ENCODE results near the gene S100A5. TPM values are rescaled to one million over a fixed set of nuclear protein-coding genes. Genes with fewer than 3 reads are reported as not detected.

The S100A5 gene
- polyA plus RNA-seq, 4 donors: 0.76 to 1.3 (median 1.1) TPM

DNA sequence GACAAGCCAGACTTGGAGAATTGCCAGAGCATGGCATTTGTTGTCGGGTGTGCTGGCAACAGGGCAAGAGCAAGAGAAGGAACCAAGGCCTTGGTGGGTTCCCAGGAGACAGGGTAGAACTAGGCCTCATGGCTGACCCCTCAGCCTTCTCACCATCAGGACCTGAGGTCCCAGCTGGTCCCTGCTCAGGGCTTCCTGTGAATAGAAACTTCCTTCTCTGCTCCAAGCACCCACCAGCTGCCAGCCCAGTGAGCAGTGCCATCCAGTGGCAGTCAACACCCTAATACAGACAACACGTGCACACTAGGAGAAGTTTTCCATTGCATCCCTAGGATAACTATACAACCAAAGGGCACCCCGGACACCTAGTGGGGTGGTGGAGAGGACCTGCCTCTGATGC, 27.7 kb downstream of the S100A5 start:
- no peak for DNase-seq (ENCODE audit: low read depth in 4 of 4, low spot score in 2 of 4)

DNA sequence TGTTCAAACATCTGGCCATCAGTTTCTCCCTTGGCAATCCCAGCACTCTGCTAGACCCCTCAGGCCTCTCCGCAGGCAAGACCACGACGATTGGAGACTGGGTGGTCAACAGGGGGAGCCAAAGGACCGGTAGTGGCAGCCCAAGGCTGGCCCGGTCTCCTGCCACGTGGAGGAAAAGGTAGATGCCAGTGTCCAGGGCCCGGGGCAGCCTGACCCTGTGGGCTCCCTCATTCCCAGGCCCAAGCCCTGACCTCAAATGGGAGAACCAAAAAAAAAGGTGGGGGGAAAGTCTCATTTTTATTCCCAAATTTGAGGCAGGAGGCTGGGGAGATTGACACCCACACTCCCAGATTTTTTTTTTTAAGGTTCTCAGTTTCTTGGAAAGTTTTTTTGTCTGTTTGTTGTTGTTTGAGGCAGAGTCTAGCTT, 29.7 kb downstream of the S100A5 start:
- DNase-seq (ENCODE audit: low read depth in 4 of 4, low spot score in 2 of 4): peak in 3 of 4 donors; percentile 46 to 70 (median 65)

GRCh38 chr1:153509729-153510354, 30.9 kb downstream of the S100A5 start:
- no peak for DNase-seq (ENCODE audit: low read depth in 4 of 4, low spot score in 2 of 4)

- no peak for DNase-seq (ENCODE audit: low read depth in 4 of 4, low spot score in 2 of 4)
Observed at GRCh38 chr1:153509036-153509435, 31.7 kb downstream of the S100A5 start.

DNA sequence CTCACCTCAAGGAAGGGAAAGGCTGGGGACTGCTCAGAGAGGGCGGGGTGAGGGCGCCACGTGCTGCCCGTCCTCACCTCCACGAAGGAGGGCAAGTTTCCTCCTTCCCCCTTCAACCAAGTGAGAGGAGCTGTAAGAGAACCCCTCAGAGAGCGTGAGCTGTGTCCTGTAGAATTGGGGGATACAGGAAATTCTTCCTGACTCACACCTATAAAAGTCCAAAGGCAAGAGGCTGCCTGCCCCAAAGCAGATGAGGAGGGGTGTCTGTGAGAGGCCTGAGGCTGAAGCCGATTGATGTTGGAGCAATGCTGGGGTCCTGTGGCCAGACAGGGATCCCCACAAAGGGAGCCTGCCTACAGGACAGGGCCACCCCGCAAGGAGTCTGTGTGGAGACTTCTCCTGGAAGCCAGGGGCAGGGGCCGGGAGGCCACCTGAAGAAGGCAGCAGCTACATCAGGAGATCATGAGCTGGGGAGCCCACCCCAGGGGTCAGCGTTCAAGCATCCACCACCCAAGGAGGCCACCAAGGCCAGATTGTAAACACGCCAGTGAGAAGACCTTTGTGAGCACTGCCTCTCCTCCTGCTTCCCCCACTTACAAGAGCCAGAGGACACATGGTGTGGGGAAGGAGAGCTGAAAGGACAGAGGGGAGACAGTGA, 32.7 kb downstream of the S100A5 start:
- DNase-seq (ENCODE audit: low read depth in 4 of 4, low spot score in 2 of 4): no peak

GRCh38 chr1:153506831-153507413, 33.8 kb downstream of the S100A5 start:
- no peak for DNase-seq (ENCODE audit: low read depth in 4 of 4, low spot score in 2 of 4)

DNA sequence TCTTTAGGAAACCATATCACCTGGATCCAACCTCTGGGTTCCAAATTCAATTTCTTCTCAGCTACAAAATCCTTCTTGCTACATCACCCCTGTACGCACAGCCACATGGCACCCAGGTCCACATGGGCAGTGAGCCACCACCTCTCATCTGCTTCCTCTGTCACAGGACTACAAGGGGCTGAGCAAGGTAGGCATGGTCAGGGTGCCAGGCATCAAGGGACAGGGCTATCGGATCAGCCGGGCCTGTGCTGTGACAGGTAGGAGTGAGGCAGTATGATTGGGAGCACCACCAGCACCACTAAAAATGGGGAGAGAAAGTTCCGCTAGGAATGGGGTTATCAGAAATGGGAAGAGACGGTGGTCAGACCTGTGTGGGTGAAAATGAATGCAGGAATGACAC, 34.3 kb downstream of the S100A5 start:
- no peak for DNase-seq (ENCODE audit: low read depth in 4 of 4, low spot score in 2 of 4)

DNA sequence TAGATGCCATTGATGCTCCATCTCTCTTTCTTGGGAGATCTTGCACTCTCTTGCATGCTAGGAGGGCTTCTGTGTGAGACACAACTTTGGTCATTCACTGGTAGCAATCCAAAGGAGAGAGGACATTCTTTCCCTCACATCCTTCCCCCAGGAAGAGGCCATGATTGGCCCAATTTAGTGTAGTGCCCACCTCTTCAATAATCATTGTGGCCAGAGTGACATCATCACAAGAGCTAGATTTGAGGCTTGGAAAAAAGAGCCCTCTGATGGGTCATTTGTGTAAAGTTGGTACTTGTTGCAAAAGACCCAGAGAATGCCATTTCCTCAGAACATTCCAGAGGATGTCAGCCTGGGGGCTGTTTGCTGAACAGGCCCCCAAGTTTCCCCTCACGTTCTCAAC, 35.2 kb downstream of the S100A5 start:
- no peak for DNase-seq (ENCODE audit: low read depth in 4 of 4, low spot score in 2 of 4)

DNA sequence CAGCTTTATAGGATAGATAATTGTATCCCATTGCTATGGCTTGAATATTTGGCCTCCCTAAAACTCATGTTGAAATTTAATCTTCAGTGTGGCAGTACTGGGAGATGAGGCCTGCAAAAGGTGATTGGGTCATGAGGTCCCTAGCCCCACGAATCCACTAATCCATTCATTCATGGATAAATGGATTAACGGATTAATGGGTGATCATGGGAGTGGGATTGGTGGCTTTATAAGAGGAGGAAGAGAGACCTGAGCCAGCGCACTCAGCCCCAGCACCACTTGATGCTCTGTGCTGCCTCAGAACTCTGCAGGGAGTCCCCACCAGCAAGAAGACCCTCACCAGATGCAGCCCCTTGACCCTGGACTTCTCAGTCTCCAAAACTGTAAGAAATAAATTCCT, 37.0 kb downstream of the S100A5 start:
- DNase-seq (ENCODE audit: low read depth in 4 of 4, low spot score in 2 of 4): no peak

DNA sequence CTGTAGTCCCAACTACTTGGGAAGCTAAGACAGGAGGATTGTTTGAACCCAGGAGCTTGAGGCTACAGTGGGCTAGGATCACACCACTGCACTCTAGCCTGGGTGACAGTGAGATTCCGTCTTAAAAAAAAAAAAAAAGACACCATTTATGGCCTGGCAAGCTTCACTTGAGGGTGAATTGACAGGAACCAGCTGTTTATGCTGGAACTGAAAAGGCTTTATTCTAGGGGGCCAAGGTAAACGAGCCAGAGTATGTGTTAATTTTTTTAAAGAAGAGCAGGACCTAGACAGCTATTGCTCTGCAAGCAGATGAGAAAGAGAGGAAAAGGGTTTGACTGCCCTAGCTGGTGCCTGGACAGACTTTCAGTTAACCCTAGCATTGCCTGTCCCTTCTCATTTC, 42.0 kb downstream of the S100A5 start:
- no peak for DNase-seq (ENCODE audit: low read depth in 4 of 4, low spot score in 2 of 4)

- DNase-seq (ENCODE audit: low read depth in 4 of 4, low spot score in 2 of 4): no peak
Observed at GRCh38 chr1:153495536-153495935, 45.2 kb downstream of the S100A5 start.

DNA sequence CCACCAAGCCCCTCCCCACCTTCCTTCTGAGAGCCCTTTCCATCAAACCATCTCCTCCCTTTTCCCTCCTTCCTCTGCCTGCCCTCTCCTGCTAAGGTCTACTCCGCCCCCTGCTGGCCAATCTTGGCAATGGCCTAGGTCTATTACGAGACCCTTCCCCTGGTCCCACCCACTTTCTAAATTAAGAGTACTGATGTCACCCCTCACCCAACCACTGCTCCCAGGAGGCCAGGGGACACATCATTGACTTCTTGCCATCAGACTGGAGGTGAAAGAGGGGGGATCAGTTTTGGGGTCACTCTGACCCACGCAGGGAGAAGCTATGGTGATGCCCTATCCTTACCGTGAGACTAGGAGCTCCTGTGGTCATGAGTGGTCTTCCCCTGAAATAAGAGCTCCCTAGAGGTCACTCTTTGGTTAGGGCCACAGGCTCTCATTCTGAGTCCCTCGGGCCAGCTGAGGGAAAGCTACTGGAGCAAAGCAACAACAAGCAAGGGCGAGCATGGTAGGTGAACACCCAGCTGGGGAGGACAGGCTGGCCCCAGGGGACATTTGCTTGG, 45.7 kb downstream of the S100A5 start:
- peak in 2 of 4 donors; percentile 36 to 70 for DNase-seq (ENCODE audit: low read depth in 4 of 4, low spot score in 2 of 4)

DNA sequence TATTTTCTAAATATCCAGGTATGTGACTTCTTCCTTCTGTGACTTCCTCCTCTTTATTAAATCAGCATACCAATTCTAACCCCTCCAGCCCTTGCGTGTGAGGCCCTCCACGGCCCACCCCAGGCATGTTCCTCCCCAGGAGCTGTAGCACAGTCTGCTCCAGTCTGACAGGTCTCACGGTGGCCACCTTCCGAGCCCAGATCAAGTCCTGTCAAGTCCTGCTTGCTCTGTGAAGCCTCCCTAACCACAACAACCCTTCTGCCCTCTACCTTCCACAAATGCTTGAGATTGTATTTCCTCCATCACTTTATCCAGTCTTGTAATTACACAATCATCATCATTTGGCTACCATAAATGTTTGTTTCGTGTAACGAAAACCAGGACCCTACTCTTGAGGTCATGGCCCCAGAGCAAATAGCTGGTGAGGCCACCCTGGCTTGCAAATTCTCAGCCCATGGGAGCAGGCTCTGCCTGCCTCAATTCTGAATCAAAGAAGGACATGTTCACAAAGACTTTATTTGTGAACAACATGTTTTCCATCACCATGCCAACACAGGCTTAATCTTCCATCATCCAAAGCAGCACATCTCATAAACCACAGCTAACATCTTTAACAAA, 47.3 kb downstream of the S100A5 start:
- DNase-seq (ENCODE audit: low read depth in 4 of 4, low spot score in 2 of 4): no peak

GRCh38 chr1:153490272-153491051, 50.3 kb downstream of the S100A5 start:
- DNase-seq (ENCODE audit: low read depth in 4 of 4, low spot score in 2 of 4): no peak

GRCh38 chr1:153488731-153489130, 52.0 kb downstream of the S100A5 start:
- no peak for DNase-seq (ENCODE audit: low read depth in 4 of 4, low spot score in 2 of 4)

GRCh38 chr1:153487707-153488106, 53.0 kb downstream of the S100A5 start:
- DNase-seq (ENCODE audit: low read depth in 4 of 4, low spot score in 2 of 4): no peak

Other genes with a start within 250 kb of the S100A5 start
- not detected for gene PGLYRP3, start 228.0 kb downstream of the S100A5 start, polyA plus RNA-seq (ENCODE audit: insufficient read length in 4 of 4)
- gene PGLYRP4, start 192.1 kb downstream of the S100A5 start, polyA plus RNA-seq (ENCODE audit: insufficient read length in 4 of 4): not detected
- gene S100A9, start 183.1 kb downstream of the S100A5 start, polyA plus RNA-seq (ENCODE audit: insufficient read length in 4 of 4): 10 to 100 TPM in 3 of 4 donors, 1 to 10 TPM in 1; 7.7 to 25.8 (median 17.0) TPM
- 1 to 10 TPM in 3 of 4 donors, under 1 TPM in 1; 0.35 to 3.9 (median 2.1) TPM for gene S100A12, start 165.3 kb downstream of the S100A5 start, polyA plus RNA-seq (ENCODE audit: insufficient read length in 4 of 4)
- 10 to 100 TPM in 3 of 4 donors, 1 to 10 TPM in 1; 4.4 to 15.1 (median 12.9) TPM for gene S100A8, start 149.9 kb downstream of the S100A5 start, polyA plus RNA-seq (ENCODE audit: insufficient read length in 4 of 4)
- not detected for gene S100A7A, start 124.4 kb downstream of the S100A5 start, polyA plus RNA-seq (ENCODE audit: insufficient read length in 4 of 4)
- under 1 TPM in 3 of 4 donors, not detected in 1; 0.32 to 0.87 (median 0.55) TPM for gene S100A7, start 80.3 kb downstream of the S100A5 start, polyA plus RNA-seq (ENCODE audit: insufficient read length in 4 of 4)
- 100 to 1,000 TPM; 184 to 308 (median 260) TPM for gene S100A6, start 4.9 kb downstream of the S100A5 start, polyA plus RNA-seq (ENCODE audit: insufficient read length in 4 of 4)
- gene S100A4, start 4.9 kb upstream of the S100A5 start, polyA plus RNA-seq (ENCODE audit: insufficient read length in 4 of 4): 10 to 100 TPM; 32.3 to 55.5 (median 47.8) TPM
- gene S100A3, start 8.3 kb upstream of the S100A5 start, polyA plus RNA-seq (ENCODE audit: insufficient read length in 4 of 4): under 1 TPM in 3 of 4 donors, not detected in 1; 0.46 to 0.52 (median 0.47) TPM
- 1 to 10 TPM; 6.0 to 9.8 (median 8.9) TPM for gene S100A2, start 24.9 kb upstream of the S100A5 start, polyA plus RNA-seq (ENCODE audit: insufficient read length in 4 of 4)
- 100 to 1,000 TPM in 3 of 4 donors, 10 to 100 TPM in 1; 94.1 to 126 (median 109) TPM for gene S100A16, start 72.2 kb upstream of the S100A5 start, polyA plus RNA-seq (ENCODE audit: insufficient read length in 4 of 4)
- gene S100A14, start 75.4 kb upstream of the S100A5 start, polyA plus RNA-seq (ENCODE audit: insufficient read length in 4 of 4): 10 to 100 TPM; 16.6 to 27.0 (median 22.6) TPM
- gene S100A13, start 86.6 kb upstream of the S100A5 start, polyA plus RNA-seq (ENCODE audit: insufficient read length in 4 of 4): 100 to 1,000 TPM; 133 to 184 (median 160) TPM
- 10 to 100 TPM; 20.3 to 36.3 (median 23.9) TPM for gene S100A1, start 87.5 kb upstream of the S100A5 start, polyA plus RNA-seq (ENCODE audit: insufficient read length in 4 of 4)
- gene CHTOP, start 93.1 kb upstream of the S100A5 start, polyA plus RNA-seq (ENCODE audit: insufficient read length in 4 of 4): 100 to 1,000 TPM; 116 to 159 (median 133) TPM
- gene SNAPIN, start 117.8 kb upstream of the S100A5 start, polyA plus RNA-seq (ENCODE audit: insufficient read length in 4 of 4): 10 to 100 TPM; 50.0 to 59.6 (median 54.6) TPM
- gene ILF2, start 130.1 kb upstream of the S100A5 start, polyA plus RNA-seq (ENCODE audit: insufficient read length in 4 of 4): 100 to 1,000 TPM; 273 to 319 (median 288) TPM
- 10 to 100 TPM; 62.7 to 74.5 (median 71.5) TPM for gene NPR1, start 137.8 kb upstream of the S100A5 start, polyA plus RNA-seq (ENCODE audit: insufficient read length in 4 of 4)
- gene INTS3, start 187.1 kb upstream of the S100A5 start, polyA plus RNA-seq (ENCODE audit: insufficient read length in 4 of 4): 100 to 1,000 TPM in 2 of 4 donors, 10 to 100 TPM in 2; 77.5 to 158 (median 113) TPM
- gene SLC27A3, start 234.5 kb upstream of the S100A5 start, polyA plus RNA-seq (ENCODE audit: insufficient read length in 4 of 4): 10 to 100 TPM; 29.3 to 41.5 (median 36.4) TPM